Tibial nerve (tissue), 4 donors: ENCODE measurements around the gene NKAIN4.

Experiments
- EP300 ChIP-seq, 2 donors: sonication (generic); formaldehyde crosslinking; IDR thresholded peaks; one replicate each; pipeline ENCODE4 v1.6.1; 2017; ENCODE audit warnings: antibody characterized with exemption in 2 of 2, mild to moderate bottlenecking in 1 of 2
- POLR2A ChIP-seq, 2 donors: fragments of 450-650 bp; IDR thresholded peaks; one replicate each; pipeline ENCODE4 v1.6.1; 2017; ENCODE audit warnings: antibody characterized with exemption in 2 of 2, mild to moderate bottlenecking in 2 of 2, moderate library complexity in 2 of 2
- TF ChIP-seq, protein P1 (sequence below), 5 experiments: fragments of 200-600 bp in 3 of 5; fragments of 450-650 bp in 2 of 5; sonication (generic) in 3 of 5; IDR thresholded peaks; one replicate each; pipeline ENCODE4 v1.5.1; 2016 to 2019; ENCODE audit warnings: antibody characterized with exemption in 5 of 5, mild to moderate bottlenecking in 3 of 5, moderate library complexity in 2 of 5

GRCh38 chr20:63242736-63243135, 11.5 kb downstream of the NKAIN4 start:
- TF ChIP-seq, protein P1, sequence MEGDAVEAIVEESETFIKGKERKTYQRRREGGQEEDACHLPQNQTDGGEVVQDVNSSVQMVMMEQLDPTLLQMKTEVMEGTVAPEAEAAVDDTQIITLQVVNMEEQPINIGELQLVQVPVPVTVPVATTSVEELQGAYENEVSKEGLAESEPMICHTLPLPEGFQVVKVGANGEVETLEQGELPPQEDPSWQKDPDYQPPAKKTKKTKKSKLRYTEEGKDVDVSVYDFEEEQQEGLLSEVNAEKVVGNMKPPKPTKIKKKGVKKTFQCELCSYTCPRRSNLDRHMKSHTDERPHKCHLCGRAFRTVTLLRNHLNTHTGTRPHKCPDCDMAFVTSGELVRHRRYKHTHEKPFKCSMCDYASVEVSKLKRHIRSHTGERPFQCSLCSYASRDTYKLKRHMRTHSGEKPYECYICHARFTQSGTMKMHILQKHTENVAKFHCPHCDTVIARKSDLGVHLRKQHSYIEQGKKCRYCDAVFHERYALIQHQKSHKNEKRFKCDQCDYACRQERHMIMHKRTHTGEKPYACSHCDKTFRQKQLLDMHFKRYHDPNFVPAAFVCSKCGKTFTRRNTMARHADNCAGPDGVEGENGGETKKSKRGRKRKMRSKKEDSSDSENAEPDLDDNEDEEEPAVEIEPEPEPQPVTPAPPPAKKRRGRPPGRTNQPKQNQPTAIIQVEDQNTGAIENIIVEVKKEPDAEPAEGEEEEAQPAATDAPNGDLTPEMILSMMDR (IDR thresholded peaks at IDR 0.05): no peak
- TF ChIP-seq EP300 (IDR thresholded peaks at IDR 0.05) (no peak), POLR2A (IDR thresholded peaks at IDR 0.05) (no peak)
